DND-41 (cell line): ENCODE results near the gene PRR35.

Experiments
- EZH2 ChIP-seq: IDR thresholded peaks from 3 replicates; pipeline ENCODE4 v1.6.1; 2012; ENCODE audit warnings: borderline replicate concordance, low read depth, mild to moderate bottlenecking, moderate library complexity, low read length, inconsistent platforms; ENCODE audit not compliant: severe bottlenecking
- TF ChIP-seq, protein P1 (sequence below): IDR thresholded peaks from 2 replicates; pipeline ENCODE4 v1.5.1; 2012; ENCODE audit warnings: borderline replicate concordance, low read length, moderate library complexity, mild to moderate bottlenecking; ENCODE audit not compliant: poor library complexity, severe bottlenecking; ENCODE audit errors: extremely low read depth

DNA sequence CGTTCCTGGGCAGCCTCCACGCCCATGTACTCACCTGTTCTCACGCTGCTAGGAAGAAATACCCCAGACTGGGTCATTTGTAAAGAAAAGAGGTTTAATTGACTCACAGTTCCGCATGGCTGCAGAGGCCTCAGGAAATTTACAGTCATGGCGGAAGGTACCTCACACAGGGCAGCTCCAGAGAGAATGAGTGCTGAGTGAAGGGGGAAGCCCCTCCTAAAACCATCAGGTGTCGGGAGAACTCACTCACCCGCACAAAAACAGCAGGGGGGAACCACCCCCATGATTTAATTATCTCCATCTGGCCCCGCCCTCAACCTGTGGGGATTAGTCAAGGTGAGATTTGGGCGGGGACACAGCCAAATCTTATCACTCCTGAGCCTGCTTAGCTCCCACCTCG, 47.8 kb downstream of the PRR35 start:
- TF ChIP-seq, protein P1, sequence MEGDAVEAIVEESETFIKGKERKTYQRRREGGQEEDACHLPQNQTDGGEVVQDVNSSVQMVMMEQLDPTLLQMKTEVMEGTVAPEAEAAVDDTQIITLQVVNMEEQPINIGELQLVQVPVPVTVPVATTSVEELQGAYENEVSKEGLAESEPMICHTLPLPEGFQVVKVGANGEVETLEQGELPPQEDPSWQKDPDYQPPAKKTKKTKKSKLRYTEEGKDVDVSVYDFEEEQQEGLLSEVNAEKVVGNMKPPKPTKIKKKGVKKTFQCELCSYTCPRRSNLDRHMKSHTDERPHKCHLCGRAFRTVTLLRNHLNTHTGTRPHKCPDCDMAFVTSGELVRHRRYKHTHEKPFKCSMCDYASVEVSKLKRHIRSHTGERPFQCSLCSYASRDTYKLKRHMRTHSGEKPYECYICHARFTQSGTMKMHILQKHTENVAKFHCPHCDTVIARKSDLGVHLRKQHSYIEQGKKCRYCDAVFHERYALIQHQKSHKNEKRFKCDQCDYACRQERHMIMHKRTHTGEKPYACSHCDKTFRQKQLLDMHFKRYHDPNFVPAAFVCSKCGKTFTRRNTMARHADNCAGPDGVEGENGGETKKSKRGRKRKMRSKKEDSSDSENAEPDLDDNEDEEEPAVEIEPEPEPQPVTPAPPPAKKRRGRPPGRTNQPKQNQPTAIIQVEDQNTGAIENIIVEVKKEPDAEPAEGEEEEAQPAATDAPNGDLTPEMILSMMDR = no peak
- TF ChIP-seq EZH2 = no peak
